ENCODE results near the gene PLET1.

Gene PLET1

DNA sequence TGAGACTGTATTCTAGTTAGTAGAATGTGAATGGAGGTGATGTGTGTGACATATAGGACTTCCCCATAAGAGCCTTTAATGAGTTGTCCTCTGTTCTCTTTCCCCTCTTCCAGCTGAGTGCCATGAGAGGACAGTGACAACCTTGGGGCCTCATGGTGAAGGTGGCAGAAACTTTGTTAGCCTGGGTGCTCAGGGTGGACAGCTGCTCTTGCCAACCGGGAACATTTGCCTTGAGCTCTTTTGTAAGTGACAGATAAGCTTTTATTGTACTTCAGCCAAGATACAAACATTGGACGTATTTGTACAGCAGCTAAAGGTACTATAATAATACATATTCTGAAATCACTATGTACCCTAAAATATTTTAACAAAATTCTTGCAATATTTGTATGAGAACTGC, 33.0 kb upstream of the PLET1 start:
- FAIRE-seq (no peak), DNase-seq (ENCODE audit: insufficient read length, low spot score) (no peak)
- TF ChIP-seq, protein P1, sequence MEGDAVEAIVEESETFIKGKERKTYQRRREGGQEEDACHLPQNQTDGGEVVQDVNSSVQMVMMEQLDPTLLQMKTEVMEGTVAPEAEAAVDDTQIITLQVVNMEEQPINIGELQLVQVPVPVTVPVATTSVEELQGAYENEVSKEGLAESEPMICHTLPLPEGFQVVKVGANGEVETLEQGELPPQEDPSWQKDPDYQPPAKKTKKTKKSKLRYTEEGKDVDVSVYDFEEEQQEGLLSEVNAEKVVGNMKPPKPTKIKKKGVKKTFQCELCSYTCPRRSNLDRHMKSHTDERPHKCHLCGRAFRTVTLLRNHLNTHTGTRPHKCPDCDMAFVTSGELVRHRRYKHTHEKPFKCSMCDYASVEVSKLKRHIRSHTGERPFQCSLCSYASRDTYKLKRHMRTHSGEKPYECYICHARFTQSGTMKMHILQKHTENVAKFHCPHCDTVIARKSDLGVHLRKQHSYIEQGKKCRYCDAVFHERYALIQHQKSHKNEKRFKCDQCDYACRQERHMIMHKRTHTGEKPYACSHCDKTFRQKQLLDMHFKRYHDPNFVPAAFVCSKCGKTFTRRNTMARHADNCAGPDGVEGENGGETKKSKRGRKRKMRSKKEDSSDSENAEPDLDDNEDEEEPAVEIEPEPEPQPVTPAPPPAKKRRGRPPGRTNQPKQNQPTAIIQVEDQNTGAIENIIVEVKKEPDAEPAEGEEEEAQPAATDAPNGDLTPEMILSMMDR (IDR thresholded peaks at IDR 0.05; ENCODE audit: insufficient read depth, missing control alignments) = no peak

DNA sequence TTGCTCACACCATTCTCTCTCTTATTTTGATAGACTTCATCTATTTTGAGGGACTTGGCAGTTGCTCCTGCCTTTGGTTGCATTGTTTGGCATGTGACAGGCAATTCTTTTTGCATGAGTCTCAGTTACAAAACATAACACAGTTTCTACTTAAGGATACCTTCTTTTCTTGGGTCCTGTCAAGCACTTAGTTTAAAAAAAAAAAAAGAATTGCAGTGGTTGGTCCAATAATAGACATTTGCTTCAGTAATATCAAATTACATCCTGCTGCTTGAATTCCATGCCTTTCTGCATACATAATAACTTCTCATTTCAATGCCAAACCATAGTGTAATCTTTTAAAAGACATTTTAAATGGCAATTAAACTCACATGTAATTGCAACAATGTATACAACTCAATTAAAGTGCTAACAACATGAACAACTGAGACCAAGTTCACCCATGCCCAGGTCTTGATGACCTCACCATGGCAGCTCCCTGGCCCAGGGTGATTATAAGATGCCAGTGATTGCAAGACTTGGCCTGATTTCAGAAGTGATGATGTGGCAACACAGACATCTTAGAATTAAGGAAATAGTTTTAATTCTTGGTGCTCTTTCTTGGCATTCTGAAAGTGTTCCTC, 32.2 kb upstream of the PLET1 start:
- DNase-seq (ENCODE audit: insufficient read length, low spot score) (no peak), FAIRE-seq (no peak)
- TF ChIP-seq, protein P1 (IDR thresholded peaks at IDR 0.05; ENCODE audit: insufficient read depth, missing control alignments) = no peak

DNA sequence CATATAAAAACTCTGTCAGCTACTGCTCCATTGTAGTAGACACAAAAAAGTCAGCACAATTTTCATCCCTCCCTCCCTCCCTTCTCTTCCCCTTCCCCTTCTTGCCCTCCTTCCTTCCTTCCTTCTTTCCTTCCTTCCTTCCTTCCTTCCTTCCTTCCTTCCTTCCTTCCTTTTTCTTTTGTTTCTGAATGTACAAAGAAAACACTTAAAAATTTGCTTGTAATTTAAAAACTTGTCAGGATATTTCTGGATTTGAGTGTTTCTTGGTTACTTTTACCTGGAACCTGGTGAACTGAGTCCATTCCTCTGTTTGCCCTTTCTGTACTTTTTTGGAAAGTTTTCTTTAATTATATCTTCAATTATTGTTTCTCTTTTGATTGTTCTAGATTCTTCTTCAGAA, 31.5 kb upstream of the PLET1 start:
- DNase-seq (ENCODE audit: insufficient read length, low spot score) (no peak), FAIRE-seq (no peak)
- TF ChIP-seq, protein P1 (IDR thresholded peaks at IDR 0.05; ENCODE audit: insufficient read depth, missing control alignments) = no peak

DNA sequence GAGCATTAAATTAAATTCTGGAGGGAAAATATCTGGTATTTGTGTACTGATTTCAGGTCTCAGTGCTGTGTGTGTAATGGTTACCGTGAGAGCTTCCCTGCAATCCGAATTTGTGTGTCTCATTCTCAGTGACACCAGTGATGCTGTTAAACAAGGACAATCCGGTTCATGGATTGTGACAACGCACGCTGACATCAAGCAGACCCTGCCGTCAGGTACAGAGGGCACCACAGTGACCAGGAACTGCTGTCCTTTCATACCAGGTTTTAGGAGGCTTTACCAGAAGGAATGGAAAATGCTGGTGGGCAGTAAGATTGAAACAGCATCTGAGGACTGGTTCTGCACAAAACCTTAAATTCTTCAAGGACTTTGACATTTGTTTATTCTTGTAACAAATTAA, 30.5 kb upstream of the PLET1 start:
- FAIRE-seq (no peak), DNase-seq (ENCODE audit: insufficient read length, low spot score) (no peak)
- TF ChIP-seq, protein P1 (IDR thresholded peaks at IDR 0.05; ENCODE audit: insufficient read depth, missing control alignments) = no peak

DNA sequence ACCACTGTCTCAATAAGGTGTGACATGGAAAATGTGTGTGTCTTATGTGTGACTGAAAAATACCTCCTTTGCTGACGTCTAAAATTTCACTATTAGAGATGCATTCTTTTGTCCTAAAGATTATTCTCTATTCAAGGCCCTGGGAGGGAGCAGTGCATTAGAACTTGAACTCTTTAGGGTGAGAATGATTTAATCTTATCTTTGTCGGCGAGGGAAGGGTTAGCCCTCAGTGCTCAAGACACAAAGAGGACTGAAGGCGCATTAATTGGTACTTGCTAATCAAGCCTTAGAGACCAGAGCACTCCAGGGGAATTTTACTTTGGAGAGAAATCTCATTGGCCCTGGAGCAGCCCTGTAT, 29.8 kb upstream of the PLET1 start:
- FAIRE-seq (no peak), DNase-seq (ENCODE audit: insufficient read length, low spot score) (no peak)

DNA sequence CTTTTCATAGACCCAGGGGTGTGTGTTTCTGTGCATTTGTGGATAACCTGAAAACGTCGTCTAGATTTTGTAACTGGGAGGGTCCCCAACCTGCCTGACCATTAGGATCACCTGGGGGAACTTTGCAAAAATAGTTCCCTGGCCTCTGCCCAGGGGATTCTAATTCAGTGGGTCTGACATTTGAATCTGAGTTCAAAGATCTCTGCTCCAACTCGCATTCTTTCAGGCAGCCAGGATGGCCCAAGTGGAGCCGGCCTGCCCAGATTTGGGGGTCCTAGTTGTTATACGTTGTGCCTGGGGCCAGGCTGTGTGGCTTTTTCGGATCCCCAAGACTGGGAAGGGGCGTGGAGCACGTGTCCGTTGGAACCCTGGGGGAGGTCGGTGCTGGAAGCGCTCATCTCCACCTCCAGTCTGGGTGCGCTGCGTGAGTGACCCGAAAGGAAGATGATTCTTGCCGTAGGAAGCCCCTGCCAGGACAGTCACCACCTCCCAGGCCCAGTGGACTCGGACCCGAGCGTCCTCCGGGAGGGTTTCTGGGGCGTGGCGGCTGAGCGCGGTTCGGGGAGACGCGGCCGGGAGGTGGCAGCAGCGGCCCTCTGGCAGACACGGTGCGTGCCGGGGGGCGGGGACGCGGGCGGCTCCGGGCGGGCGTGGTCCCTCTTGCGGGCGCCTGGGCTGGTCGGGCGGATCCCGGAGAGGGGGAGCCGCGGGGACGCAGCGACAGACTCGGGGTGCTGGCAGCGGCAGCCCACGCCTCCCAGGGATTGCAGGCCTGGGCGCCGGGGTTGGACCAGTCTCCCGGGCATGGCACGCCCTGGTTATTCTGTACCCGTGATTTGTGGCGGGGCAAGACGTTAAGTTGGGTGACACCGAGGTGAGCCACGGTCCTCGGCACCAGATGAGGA, 29.2 kb upstream of the PLET1 start:
- DNase-seq (ENCODE audit: insufficient read length, low spot score) (peak; percentile 79), FAIRE-seq (no peak)
- TF ChIP-seq, protein P1 (IDR thresholded peaks at IDR 0.05; ENCODE audit: insufficient read depth, missing control alignments) = peak; percentile 71

More for the DNA sequence above, 29.8 kb upstream of the PLET1 start:
- TF ChIP-seq, protein P1 (IDR thresholded peaks at IDR 0.05; ENCODE audit: insufficient read depth, missing control alignments) = no peak

DNA sequence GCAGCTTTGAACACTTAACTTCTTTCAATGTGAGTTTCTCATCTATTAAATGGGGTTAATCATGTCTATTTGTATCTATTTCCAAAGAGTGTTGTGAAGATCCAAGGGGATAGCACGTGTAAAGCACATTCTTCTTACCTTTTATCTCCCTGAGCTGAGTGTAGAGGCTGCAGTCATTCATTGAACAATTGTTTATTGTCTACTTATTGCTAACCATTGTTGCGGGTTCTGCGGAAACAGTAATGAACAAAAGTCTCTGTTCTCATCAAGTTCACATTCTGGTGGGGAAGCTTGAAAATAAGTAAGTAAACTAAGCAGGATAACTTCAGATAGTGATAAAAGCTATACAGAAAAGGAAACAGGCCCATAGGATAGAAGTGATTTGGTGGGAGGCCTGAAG, 27.4 kb upstream of the PLET1 start:
- no peak for FAIRE-seq
- TF ChIP-seq, protein P1 (IDR thresholded peaks at IDR 0.05; ENCODE audit: insufficient read depth, missing control alignments) = no peak
- DNase-seq (ENCODE audit: insufficient read length, low spot score) = no peak
